Activated naive CD8-positive, alpha-beta T cell treated with anti-CD3 and anti-CD28 coated beads for 36 hours (primary cell): ENCODE measurements around the gene SP140. TPM values are rescaled to one million over a fixed set of nuclear protein-coding genes. Genes with fewer than 3 reads are reported as not detected.
"Not testable (repeated sequence)": the region's sequence is repeated elsewhere in the genome, so short reads cannot be mapped to it uniquely, and the experiment has no call there.

ENCODE experiments used
- DNase-seq: peaks from one replicate; pipeline ENCODE4 v3.0.0; 2021
- H3K27ac Mint-ChIP-seq: one replicate; pipeline ENCODE4 v1.8.0; 2022; ENCODE audit warnings: mild to moderate bottlenecking, moderate library complexity, mixed read lengths
- H3K27me3 Mint-ChIP-seq: one replicate; pipeline ENCODE4 v1.8.0; 2022; ENCODE audit warnings: mild to moderate bottlenecking, mixed read lengths
- H3K36me3 Mint-ChIP-seq: one replicate; pipeline ENCODE4 v1.8.0; 2021; ENCODE audit warnings: mild to moderate bottlenecking, mixed read lengths
- H3K4me1 Mint-ChIP-seq: one replicate; pipeline ENCODE4 v1.8.0; 2021; ENCODE audit warnings: mixed read lengths
- H3K4me3 Mint-ChIP-seq: one replicate; pipeline ENCODE4 v1.8.0; 2022; ENCODE audit warnings: mild to moderate bottlenecking, moderate library complexity, mixed read lengths
- H3K9me3 Mint-ChIP-seq: one replicate; pipeline ENCODE4 v1.8.0; 2022; ENCODE audit warnings: mixed read lengths
- total RNA-seq, 2 experiments: library from RNA; stranded (reverse); gene quantifications; one replicate each; pipeline ENCODE4 v1.2.3, GENCODE V29; 2021

The SP140 gene
- total RNA-seq, 2 experiments from 2014 or later: 42.7 to 46.8 TPM

GRCh38 chr2:230295192-230295591 is 69.7 kb downstream of the SP140 start:
- peaks cover 62% of the 10 kb centered on the region for H3K36me3 Mint-ChIP-seq
- H3K4me3 Mint-ChIP-seq: no peak overlapping the region
- no peak overlapping the region for H3K27ac Mint-ChIP-seq
- peaks cover 19% of the 10 kb centered on the region for H3K9me3 Mint-ChIP-seq
- H3K4me1 Mint-ChIP-seq: peaks cover 3% of the 10 kb centered on the region
- no peak for DNase-seq
- H3K27me3 Mint-ChIP-seq: no peaks in the 10 kb centered on the region

DNA sequence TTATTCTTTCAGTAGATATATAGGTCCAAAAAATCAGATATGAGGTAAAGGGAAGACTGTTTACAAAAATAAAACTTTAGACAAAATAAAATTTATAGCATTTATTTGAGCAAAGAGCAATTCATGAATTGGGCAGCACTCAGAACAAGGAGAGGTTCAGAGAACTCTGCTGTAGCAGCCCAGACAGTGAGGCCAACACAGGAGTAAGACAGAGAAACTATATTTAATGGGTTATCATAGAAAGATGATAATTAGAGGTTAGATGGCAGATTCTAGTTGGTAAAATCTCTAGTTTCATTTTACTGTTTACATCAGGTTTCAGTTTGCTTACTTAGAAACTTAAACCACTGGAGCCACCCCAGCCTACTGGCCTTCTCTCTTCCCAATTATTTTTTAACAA is 71.4 kb downstream of the SP140 start:
- Mint-ChIP-seq H3K4me1 (peaks cover 3% of the 10 kb centered on the region), H3K36me3 (peaks cover 74% of the 10 kb centered on the region), H3K9me3 (peaks cover 30% of the 10 kb centered on the region), H3K4me3 (no peak overlapping the region), H3K27me3 (no peaks in the 10 kb centered on the region), H3K27ac (no peak overlapping the region)
- DNase-seq: no peak

- H3K9me3 Mint-ChIP-seq: peaks cover 53% of the 10 kb centered on the region
- no peaks in the 10 kb centered on the region for H3K27me3 Mint-ChIP-seq
- DNase-seq: no peak
- H3K36me3 Mint-ChIP-seq: peaks cover 78% of the 10 kb centered on the region
- no peak overlapping the region for H3K4me3 Mint-ChIP-seq
- H3K4me1 Mint-ChIP-seq: peaks cover 5% of the 10 kb centered on the region
- H3K27ac Mint-ChIP-seq: no peak overlapping the region
Measured at GRCh38 chr2:230299618-230300017, 74.1 kb downstream of the SP140 start.

DNA sequence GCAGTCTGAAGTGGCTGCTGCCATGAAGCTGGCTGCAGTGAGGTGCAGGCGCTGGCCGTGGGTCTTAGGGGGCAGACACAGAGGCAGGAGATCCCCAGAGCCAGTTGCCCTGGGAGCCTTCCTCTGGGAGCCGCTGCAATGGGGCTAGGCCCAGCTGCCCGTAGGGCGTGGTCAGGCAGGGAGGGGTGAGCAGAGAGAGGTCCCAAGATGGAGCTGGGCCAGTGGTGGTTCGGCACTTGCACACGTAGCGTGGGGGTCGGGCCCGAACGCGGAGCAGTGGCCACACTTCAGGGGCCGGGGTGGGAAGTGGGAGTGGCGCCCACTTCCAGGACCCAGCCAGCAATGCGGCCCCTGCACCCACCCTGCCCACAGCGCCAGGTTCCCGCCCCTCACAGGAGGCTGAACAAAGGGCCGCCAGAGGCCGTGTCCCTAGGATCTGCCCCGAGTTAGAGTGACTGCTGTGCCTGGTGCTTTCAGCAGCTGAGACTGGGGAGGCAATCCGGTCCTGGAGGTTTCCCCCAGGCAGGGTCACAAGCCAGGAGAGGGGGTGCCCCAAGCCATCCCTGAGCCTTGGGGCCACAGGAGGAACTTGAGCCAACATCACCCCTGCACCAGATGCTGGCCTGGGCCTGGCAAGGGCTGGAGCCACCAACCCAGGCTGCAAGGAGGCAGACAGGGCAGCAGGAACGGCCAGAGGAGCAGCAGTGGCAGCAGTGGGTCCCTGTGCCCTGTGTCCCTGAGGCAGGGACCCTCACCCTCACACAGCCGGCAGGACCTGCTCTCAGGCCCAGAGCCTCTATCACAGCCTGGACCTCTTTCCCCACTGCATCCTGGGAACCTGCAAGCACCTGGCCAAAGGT is 80.1 kb downstream of the SP140 start:
- Mint-ChIP-seq H3K4me1 (peaks cover 6% of the 10 kb centered on the region), H3K36me3 (peaks cover 46% of the 10 kb centered on the region), H3K4me3 (no peak overlapping the region), H3K9me3 (peaks cover 33% of the 10 kb centered on the region), H3K27ac (no peak overlapping the region), H3K27me3 (no peaks in the 10 kb centered on the region)
- no peak for DNase-seq

DNA sequence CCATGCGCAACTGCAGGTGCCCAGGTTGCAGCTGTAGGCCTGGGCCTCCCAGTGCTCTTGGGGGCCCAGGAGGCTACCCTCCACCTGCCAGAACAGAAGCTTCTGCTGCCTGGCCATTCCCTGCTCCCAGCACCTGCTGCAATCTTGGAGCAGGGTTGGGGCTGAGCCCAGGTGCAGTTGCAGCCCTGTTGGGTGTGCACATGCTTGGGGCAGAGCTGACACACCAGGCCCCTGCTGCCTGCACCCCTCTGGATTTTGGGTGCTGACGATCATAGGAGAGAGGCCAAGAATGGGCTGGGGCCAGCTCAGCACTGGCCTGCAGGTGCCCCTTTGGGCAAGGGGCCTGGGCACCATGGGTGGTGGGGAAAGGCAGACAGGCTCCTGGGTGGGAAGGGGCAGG is 80.9 kb downstream of the SP140 start:
- Mint-ChIP-seq H3K36me3 (peaks cover 39% of the 10 kb centered on the region), H3K4me3 (no peak overlapping the region), H3K27ac (no peak overlapping the region), H3K4me1 (peaks cover 6% of the 10 kb centered on the region), H3K9me3 (peaks cover 29% of the 10 kb centered on the region), H3K27me3 (no peaks in the 10 kb centered on the region)
- no peak for DNase-seq

GRCh38 chr2:230307485-230307884 is 81.9 kb downstream of the SP140 start:
- peaks cover 36% of the 10 kb centered on the region for H3K36me3 Mint-ChIP-seq
- no peak for DNase-seq

DNA sequence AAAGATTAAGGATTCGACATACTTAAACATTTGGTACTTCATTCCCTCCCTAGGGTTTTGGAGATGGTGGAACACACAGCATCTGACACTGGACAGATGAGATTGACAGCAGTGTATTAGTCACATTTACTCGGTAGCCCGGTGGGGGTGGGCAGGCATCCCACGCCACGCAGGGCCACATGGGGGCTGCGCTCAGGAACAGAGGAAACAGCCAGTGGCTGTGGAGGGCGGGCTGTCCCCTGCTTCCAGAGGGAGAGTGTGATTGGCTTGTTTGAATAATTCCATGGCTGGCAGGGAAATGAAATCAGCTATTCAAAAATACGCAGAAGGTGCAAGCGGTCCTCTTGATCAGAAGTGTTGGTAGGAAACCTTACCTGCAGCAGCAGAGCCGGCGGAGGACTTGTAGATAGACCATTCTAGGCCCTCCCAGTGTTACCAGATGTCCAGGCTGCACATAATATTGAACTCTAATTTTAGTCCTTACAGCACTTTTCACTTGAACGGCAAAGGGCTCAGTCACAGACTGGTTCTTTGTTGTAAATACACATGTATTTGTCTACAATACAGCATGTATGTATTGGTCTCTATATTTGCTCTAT is 83.0 kb downstream of the SP140 start:
- Mint-ChIP-seq H3K4me3 (no peak overlapping the region), H3K9me3 (peaks cover 13% of the 10 kb centered on the region), H3K27me3 (no peaks in the 10 kb centered on the region), H3K27ac (no peak overlapping the region), H3K36me3 (peaks cover 34% of the 10 kb centered on the region), H3K4me1 (peaks cover 6% of the 10 kb centered on the region)
- no peak for DNase-seq

More at GRCh38 chr2:230307485-230307884, 81.9 kb downstream of the SP140 start:
- H3K4me3 Mint-ChIP-seq: no peak overlapping the region
- no peak overlapping the region for H3K27ac Mint-ChIP-seq
- no peaks in the 10 kb centered on the region for H3K27me3 Mint-ChIP-seq
- H3K9me3 Mint-ChIP-seq: peaks cover 23% of the 10 kb centered on the region
- H3K4me1 Mint-ChIP-seq: peaks cover 7% of the 10 kb centered on the region

- H3K4me3 Mint-ChIP-seq, H3K27ac Mint-ChIP-seq, H3K27me3 Mint-ChIP-seq, H3K9me3 Mint-ChIP-seq, H3K4me1 Mint-ChIP-seq, DNase-seq: not testable (repeated sequence)
- H3K36me3 Mint-ChIP-seq: peaks cover 22% of the 10 kb centered on the region
Measured at GRCh38 chr2:230310792-230311191, 85.3 kb downstream of the SP140 start.

- not testable (repeated sequence) for H3K9me3 Mint-ChIP-seq, DNase-seq, H3K4me3 Mint-ChIP-seq, H3K27me3 Mint-ChIP-seq, H3K27ac Mint-ChIP-seq
- Mint-ChIP-seq H3K4me1 (peaks cover 10% of the 10 kb centered on the region), H3K36me3 (peaks cover 24% of the 10 kb centered on the region)
Measured at GRCh38 chr2:230311634-230312033, 86.1 kb downstream of the SP140 start.

GRCh38 chr2:230312638-230313037 is 87.1 kb downstream of the SP140 start:
- Mint-ChIP-seq H3K9me3 (no peaks in the 10 kb centered on the region), H3K4me1 (peaks cover 15% of the 10 kb centered on the region), H3K36me3 (peaks cover 19% of the 10 kb centered on the region), H3K4me3 (no peak overlapping the region), H3K27ac (no peak overlapping the region), H3K27me3 (no peaks in the 10 kb centered on the region)
- no peak for DNase-seq

GRCh38 chr2:230317366-230317765 is 91.8 kb downstream of the SP140 start:
- DNase-seq: no peak
- Mint-ChIP-seq H3K27ac (peak overlapping the region; percentile 84), H3K4me1 (peaks cover 45% of the 10 kb centered on the region), H3K9me3 (peaks cover 5% of the 10 kb centered on the region), H3K4me3 (no peak overlapping the region), H3K27me3 (no peaks in the 10 kb centered on the region), H3K36me3 (peaks cover 32% of the 10 kb centered on the region)

DNA sequence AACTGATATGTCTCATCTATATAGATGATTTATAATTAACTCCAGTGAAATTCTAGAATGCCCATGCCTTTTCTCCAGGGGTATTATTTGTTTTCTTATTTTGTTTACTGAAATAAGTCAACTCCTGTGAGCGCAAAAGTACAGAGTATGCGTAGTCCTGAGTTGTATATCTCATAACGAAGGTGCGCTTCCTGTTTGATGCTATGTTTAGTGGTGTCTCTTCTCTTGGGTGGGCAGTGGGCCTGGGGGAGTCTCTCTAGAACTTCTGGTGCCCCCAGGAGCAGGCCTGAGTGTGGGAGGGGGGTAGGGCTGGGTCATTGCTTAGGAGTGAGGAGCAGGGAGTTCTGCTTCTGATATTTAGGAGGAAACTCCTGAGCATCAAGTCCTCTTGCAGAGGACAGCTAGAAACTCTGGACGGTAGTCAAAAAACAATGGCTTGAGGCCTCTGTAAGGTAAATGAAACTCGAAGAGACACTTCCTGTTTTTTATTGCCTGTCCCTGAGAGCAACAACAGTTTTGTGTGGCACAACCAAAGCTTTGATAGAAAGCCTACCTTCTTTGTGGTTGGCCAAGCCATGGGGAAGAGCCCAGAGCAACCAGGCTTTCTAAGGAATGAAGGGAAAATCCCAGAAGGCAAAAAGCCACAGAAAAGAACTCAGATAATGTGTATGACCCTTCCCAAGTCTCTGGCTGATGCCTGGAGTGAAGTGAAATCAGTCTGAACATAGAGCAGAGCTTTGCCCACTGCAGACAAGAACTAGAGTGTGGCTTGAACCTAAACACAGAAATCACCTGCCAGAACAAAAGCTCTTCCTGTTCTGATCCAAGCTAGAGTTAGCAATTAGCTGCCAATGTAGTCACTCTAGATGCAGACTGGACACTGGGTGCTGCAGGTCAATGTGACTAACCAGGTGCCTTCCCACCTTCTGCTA is 92.9 kb downstream of the SP140 start:
- Mint-ChIP-seq H3K4me1 (peaks cover 43% of the 10 kb centered on the region), H3K36me3 (peaks cover 29% of the 10 kb centered on the region), H3K4me3 (peak overlapping the region; percentile 40), H3K9me3 (peaks cover 8% of the 10 kb centered on the region), H3K27me3 (no peaks in the 10 kb centered on the region), H3K27ac (peak overlapping the region; percentile 84)
- no peak for DNase-seq

GRCh38 chr2:230319211-230319862 is 93.8 kb downstream of the SP140 start:
- Mint-ChIP-seq H3K36me3 (peaks cover 31% of the 10 kb centered on the region), H3K27ac (peak overlapping the region; percentile 84), H3K4me3 (peak overlapping the region; percentile 40), H3K4me1 (peaks cover 43% of the 10 kb centered on the region), H3K27me3 (no peaks in the 10 kb centered on the region), H3K9me3 (peaks cover 8% of the 10 kb centered on the region)
- DNase-seq: peak; percentile 75

- DNase-seq: no peak
- Mint-ChIP-seq H3K4me3 (no peak overlapping the region), H3K27ac (no peak overlapping the region), H3K9me3 (peaks cover 8% of the 10 kb centered on the region), H3K36me3 (peaks cover 42% of the 10 kb centered on the region), H3K4me1 (peaks cover 53% of the 10 kb centered on the region), H3K27me3 (no peaks in the 10 kb centered on the region)
Measured at GRCh38 chr2:230321031-230321430, 95.5 kb downstream of the SP140 start.
